GM21528 (cell line): ENCODE measurements around the gene TMEM144.
A peak's percentile ranks its signal among the peaks of the same experiment; 100 is the strongest.

Experiments
- ATAC-seq: cut with Tn5 transposase; IDR thresholded peaks from one replicate; pipeline ENCODE4 v1.9.1; 2021; ENCODE audit warnings: mild to moderate bottlenecking, moderate library complexity; ENCODE audit not compliant: unreplicated experiment, low FRiP score

Gene TMEM144

GRCh38 chr4:158209825-158210807, at the start of gene TMEM144:
TSS of gene TMEM144 (plus strand) at chr4:158210486. CDS start at chr4:158212668, 2,182 bp downstream.
- peak; percentile 93 for ATAC-seq

DNA sequence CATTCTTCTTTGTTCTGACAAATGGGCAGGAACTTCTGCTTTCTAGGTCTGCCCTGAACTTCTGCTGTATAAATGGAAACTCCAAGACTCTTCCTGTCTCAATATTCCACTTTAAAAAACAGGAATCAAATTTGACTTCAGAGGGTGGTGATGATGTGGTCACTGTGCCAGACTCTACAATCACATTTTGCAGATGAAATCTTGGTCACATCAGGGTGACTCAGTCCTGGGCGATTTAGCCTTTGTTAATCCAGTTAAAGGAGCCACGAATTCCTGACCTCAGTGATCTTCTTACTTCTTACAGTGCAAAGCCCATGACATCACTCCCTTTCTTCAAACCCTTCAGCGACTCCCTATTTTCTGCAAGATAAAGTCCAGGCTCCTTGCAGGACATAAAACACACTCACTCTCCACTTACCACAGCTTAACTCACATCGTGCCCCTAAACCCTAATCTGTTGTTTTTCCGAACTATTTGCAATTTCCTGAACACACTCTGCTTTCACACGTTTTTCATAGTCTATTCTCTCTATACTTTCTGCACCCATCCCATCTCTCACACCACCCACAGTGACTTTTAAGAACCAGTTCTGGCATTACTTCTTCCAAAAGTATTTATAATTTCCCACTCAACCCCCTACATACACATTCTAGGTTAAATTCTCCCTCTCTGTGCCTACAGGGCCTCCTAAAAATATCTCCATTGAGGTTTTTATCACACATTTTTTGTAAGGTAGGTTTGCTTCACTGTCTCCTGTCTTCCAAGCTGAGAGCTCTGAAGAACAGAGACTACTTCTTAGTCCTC, 48.5 kb upstream of the TMEM144 start:
- ATAC-seq: no peak

DNA sequence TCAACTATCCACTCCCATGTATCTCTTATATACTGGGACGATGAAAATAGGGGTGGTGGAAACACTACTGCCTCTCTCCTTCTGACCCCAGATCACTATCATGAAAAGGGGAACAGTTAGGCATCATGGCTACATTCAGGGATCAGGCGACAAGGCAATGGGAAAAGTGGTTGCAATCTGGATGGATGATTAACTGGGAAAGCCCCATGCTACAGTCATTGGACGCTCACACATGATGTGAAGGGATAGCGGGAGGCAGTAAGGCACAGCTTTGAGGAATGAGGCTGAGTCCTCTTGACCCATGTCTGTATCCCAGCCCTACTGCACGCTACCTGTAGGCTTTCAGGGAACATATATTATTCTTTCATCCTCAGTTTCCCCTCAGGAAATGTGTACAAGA, 47.7 kb upstream of the TMEM144 start:
- ATAC-seq: no peak

DNA sequence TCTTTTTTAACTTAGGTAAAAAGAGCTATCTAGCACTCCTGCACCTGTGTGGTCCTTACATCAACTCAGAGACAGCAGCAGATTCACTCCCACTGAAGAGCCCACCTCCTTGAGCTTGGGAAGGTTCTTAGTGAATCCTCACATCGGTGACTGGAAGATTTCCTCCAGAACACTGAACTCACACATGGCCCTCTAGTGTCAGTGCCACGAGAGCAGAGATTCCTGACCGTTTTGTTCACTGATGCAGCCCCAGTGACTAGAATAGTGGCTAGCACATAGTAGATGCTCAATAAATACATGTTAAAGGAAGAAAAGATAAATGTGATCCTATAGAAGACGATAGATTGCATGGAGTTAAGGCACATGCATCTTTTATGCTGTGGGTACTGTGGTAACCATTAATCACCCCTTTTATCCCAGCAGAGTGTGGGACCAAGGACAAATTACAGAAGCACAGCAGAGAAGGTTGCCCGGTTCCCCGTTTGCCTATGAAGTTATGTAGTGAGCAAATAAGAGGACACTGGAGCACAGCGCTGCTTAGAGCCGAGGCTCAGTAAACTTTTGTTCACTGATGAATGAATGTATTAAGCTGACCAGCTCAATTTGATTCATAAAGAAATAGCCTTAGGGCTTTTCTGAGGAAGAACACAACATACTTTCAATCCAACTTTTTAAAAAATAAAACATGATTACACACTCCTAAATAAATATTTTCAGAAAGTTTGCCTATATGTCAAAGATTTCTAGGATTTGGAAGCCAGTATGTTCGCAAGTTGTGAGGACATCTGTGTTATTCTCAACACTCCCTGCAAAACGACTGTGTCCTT, 46.1 kb upstream of the TMEM144 start:
- ATAC-seq: no peak

DNA sequence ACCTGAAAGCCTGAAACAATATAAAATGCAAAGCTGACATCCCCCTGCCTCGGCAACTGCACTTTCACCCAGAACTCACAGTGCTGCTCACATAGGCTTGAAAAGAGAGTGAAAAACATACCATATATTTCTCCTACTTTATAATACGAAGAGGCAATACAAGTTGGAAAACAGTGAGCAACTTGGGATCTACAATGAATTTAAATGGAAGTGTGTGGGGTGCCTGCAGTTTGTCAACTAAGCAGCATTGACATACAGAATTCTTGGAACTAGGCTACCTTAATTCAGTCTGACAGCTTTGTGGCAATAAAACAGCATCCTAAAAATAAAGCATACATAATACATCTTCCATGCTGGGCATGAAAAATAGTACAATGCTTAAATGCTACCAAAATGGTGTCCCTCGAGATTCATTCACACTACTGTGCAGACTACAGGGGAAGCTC, 45.5 kb upstream of the TMEM144 start:
- no peak for ATAC-seq

DNA sequence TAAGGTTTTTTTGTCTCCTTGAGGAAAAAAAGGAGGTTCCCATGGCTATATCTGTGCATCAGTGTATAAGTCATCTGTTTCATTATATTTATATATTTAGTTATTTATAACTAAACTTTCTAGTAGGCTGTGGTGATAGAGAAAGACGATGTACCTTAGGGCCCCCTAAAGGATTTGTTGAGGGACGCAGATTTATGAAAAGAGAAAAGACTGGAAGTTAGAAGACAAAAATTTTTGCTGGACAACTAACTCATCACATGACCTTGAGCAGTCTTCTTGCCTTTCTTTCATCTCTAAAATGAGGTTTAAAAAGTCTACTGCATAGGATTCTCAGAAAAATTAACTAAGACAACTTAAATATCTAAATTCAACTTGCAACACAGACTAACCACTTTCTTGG, 43.6 kb upstream of the TMEM144 start:
- no peak for ATAC-seq

DNA sequence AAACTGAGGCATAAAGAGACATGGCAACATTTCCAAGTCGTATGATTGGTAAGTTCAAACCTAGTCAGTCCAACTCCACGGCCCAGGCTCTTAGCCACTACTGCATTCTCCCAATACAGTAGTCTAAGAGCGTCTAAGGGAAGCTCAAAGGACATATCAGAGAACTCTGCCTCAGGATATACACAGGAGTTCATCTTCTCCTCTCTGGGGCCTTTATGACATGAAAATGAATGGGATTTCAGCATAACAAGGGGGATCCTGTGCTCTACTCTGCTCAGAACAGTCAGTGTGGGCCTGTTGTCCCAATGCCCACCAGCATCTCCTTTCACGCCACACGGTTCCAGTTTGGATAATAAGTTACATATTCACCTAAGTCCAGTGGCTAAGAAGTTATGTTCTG, 41.7 kb upstream of the TMEM144 start:
- no peak for ATAC-seq

- ATAC-seq: no peak
Observed at GRCh38 chr4:158169506-158169905, 40.8 kb upstream of the TMEM144 start.

- no peak for ATAC-seq
Observed at GRCh38 chr4:158169931-158170690, 40.2 kb upstream of the TMEM144 start.

DNA sequence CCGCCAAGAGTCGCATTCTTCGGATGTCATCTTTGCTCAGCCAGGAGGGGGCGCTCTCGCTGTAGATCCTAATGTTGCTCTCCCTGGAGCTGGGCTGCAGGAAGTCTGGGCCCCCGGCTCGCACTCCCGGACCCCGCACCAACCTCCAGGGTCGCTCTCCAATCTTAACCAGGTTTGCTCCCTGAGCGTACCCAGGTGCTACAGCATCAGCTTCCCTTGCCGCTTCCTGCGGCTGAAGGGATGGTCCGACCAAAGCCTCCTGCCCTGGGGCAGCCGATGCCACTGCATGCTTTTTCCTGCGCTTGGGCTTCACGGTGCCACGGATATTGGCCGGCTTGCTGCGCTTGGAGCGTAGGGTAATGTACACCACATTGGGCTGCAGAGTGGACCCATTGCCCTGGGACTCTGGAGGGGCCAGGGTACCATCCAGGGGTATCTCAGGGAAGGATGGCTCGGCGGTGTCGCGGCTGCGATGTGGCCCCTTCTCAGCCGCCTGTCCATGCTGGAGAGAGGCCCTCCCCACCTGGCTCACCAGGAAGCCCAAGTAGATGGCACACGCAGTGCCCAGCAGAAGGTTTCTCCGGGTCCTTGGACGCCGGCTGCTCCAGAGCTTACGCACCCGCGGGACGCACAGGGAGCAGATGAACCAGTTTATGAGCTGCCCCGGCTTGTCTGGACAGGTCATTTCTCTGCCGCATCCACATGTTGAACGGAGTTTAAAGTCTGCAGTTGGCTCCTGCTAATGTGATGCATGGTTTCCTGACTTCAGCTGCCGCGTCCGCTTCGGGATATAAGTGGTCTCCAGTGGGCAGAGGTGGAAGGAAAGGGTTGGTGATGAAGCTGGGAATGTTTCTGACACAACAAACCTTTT, 39.4 kb upstream of the TMEM144 start:
- ATAC-seq: no peak

- ATAC-seq: peak; percentile 44
Observed at GRCh38 chr4:158172261-158173258, 37.7 kb upstream of the TMEM144 start, which contains the start of gene GASK1B. TSS of gene GASK1B (minus strand) at chr4:158173025. CDS start at chr4:158171375, 1,650 bp downstream.

DNA sequence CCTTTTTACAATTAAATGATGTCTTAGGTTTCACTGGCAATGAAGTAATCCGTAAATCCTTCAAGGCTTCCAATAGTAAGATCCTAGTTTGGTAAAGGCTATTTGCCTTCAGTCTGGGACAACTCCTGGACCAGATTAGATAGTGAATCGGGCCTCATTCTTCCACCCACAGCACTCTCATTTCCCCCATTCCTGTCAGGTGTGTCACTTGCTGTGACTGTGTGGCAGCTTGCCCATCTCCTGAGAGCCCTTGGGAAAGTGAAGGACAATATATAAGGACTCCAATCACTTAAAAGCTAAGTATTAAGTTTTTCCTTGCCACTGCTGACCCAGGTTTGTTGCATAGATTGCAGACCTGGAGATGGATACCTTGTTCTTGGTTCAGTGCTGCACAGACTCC, 34.2 kb upstream of the TMEM144 start:
- no peak for ATAC-seq

GRCh38 chr4:158176776-158177175, 33.5 kb upstream of the TMEM144 start:
- ATAC-seq: no peak

DNA sequence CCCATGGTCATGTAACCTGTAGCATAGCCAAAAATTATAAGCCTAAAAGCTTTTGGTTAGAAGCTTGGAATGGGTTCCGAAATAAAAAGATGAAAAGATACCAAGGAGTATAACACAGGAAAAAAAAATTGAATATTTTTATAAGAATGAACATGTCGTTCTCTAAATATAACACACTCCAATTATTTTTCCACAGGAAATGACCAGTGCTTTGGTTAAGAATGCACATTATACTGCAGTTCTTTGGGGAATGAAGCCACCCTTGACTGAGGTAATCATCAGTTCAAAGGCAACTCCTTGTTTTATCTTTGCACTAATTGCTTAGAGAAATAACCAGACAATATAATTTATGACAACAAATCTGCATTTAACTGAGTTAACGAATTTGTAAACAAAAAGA, 30.8 kb upstream of the TMEM144 start:
- ATAC-seq: no peak

DNA sequence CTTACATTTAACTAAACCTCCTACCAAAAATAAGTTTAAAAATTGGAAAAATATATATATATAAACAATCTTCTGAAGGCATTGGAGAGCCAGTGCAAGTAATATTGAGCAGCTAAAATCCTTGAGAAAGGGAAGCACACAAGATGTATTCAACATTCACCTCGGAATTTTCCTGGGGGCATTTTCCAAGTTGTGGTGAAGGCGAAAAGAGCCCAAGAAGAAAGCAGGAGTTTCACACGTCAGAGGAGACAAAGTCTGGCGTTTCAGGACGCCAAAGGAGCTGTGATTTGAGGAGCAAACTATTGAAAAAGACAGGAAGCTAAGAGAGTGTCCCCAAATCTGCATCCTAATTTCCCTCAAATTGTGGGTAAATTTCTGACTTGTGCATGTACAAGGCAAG, 28.4 kb upstream of the TMEM144 start:
- ATAC-seq: no peak

DNA sequence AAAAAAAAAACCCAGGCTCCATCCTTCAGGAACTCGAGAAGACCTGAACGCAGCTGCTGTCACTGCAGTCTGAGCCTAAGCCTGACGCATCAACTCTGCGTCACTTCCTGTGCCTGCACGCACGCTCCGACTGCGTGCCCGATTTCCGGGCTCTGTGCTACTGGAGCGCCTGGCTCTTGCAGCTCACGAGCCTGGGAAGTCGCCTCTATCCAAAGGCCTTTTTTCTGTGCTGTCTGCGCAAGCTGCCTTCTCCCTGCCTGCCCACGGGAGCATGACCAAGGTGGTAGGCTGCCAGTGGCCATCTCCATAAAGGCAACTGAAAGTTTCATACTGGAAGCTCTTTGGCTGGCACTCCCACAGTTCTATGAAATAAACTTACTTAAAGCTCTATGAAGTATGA, 27.6 kb upstream of the TMEM144 start:
- ATAC-seq: no peak

DNA sequence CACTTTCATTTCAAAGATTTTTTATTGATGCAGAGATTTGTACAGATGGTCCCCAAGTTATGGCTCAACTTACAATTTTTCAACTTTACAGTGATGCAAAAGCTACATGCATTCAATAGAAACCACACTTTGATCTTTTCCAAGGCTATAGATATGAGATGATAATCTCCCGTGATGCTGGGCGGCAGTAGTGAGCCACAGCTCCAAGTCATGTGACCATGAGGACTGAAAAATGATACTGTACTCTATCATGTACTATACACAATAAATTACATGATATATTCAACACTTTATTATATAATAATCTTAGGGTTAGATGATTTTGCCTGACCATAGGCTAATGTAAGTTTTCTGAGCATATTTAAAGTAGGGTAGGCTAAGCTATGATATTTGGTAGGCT, 23.5 kb upstream of the TMEM144 start:
- no peak for ATAC-seq

- no peak for ATAC-seq
Observed at GRCh38 chr4:158189422-158189821, 20.9 kb upstream of the TMEM144 start.
